ENCODE measurements around the gene VWA3B. TPM values are rescaled to one million over a fixed set of nuclear protein-coding genes. Genes with fewer than 3 reads are reported as not detected.

VWA3B gene
- total RNA-seq, 1 experiment from 2014 or later = not detected

DNA sequence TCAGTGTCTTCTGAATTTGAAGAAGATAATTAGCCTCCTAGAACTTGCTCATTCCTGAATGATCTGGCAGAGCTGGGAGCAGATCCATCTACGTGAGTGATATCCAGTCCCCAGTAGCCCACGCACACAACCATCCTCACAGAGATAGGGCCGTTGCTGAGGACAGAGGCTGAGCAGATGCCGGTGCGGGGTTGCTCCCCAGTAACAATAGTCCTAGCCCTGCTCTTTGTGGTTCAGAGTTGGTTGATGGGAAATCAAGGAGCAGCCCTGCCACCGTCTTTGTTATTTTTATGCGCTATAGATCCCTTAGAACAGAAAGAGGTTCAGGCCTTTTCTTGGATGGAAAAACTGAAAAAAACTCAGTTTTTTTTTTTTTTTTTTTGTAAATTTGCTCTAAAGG, 69.3 kb downstream of the VWA3B start:
- Histone ChIP-seq H3K18ac (ENCODE audit: insufficient read length, low read depth, low read length) (no peak overlapping the region), H3K4me2 (ENCODE audit: insufficient read depth, insufficient read length, low read length) (no peak overlapping the region), H3K14ac (ENCODE audit: insufficient read depth, low read length) (no peak overlapping the region), H2AFZ (ENCODE audit: low read length) (no peak overlapping the region), H3K9me3 (ENCODE audit: control insufficient read depth, low read depth, low read length) (no peaks in the 10 kb centered on the region), H3K56ac (ENCODE audit: insufficient read length, low read depth, low read length) (no peak overlapping the region), H3K4me1 (ENCODE audit: insufficient read depth, low read length) (no peaks in the 10 kb centered on the region), H3K79me2 (ENCODE audit: insufficient read depth, low read length) (no peaks in the 10 kb centered on the region), H4K5ac (ENCODE audit: insufficient read length, low read depth, low read length) (no peak overlapping the region), H3K79me1 (ENCODE audit: insufficient read depth, low read depth, low read length, poor library complexity, severe bottlenecking) (no peaks in the 10 kb centered on the region), H3K27ac (ENCODE audit: insufficient read length, low read depth, low read length) (no peak overlapping the region), H4K91ac (ENCODE audit: insufficient read length, low read depth, low read length) (no peak overlapping the region), H3T11ph (ENCODE audit: low read length) (no peak overlapping the region), H4K8ac (replicated peaks; ENCODE audit: insufficient read length, low read depth, low read length) (no peak overlapping the region), H2BK12ac (ENCODE audit: insufficient read length, low read depth, low read length) (no peak overlapping the region), H3K27me3 (ENCODE audit: insufficient read depth, low read length) (no peaks in the 10 kb centered on the region), H2BK15ac (ENCODE audit: low read depth, low read length) (no peak overlapping the region), H3K4ac (ENCODE audit: low read depth, low read length) (no peak overlapping the region), H2AK5ac (ENCODE audit: insufficient read length, low read length) (no peak overlapping the region), H2BK20ac (ENCODE audit: low read depth, low read length, poor library complexity, severe bottlenecking) (no peak overlapping the region), H3K9ac (ENCODE audit: extremely low read depth, insufficient read length, low read length) (no peak overlapping the region), H2BK5ac (ENCODE audit: insufficient read length, low read length) (no peak overlapping the region), H3K23me2 (ENCODE audit: insufficient read length, low read depth, low read length, poor library complexity, severe bottlenecking) (no peaks in the 10 kb centered on the region), H4K20me1 (ENCODE audit: control insufficient read depth, insufficient read depth, insufficient read length) (no peaks in the 10 kb centered on the region), H3K23ac (ENCODE audit: insufficient read length, low read depth, low read length) (no peak overlapping the region), H2BK120ac (ENCODE audit: low read depth, low read length, poor library complexity, severe bottlenecking) (no peak overlapping the region)
- no peak for DNase-seq
- H3K4me1 Mint-ChIP-seq = peaks cover 15 to 16% of the 10 kb centered on the region in 2 experiments
- no peak overlapping the region for H3K27ac Mint-ChIP-seq
- H3K9me3 Mint-ChIP-seq = no peaks in the 10 kb centered on the region; a peak in 1 of 5 replicates
- no peak overlapping the region for H3K4me3 Mint-ChIP-seq
- no peaks in the 10 kb centered on the region for H3K36me3 Mint-ChIP-seq (ENCODE audit: insufficient read depth in 1 of 3, low read depth in 3 of 3)
- no CpG with 5 or more reads among the region's 7 CpGs for WGBS (ENCODE audit: extremely low coverage, insufficient read length, low lambda C conversion rate)
- peaks cover 4% of the 10 kb centered on the region for H3K27me3 Mint-ChIP-seq (ENCODE audit: low read depth)
- TF ChIP-seq, protein P1, sequence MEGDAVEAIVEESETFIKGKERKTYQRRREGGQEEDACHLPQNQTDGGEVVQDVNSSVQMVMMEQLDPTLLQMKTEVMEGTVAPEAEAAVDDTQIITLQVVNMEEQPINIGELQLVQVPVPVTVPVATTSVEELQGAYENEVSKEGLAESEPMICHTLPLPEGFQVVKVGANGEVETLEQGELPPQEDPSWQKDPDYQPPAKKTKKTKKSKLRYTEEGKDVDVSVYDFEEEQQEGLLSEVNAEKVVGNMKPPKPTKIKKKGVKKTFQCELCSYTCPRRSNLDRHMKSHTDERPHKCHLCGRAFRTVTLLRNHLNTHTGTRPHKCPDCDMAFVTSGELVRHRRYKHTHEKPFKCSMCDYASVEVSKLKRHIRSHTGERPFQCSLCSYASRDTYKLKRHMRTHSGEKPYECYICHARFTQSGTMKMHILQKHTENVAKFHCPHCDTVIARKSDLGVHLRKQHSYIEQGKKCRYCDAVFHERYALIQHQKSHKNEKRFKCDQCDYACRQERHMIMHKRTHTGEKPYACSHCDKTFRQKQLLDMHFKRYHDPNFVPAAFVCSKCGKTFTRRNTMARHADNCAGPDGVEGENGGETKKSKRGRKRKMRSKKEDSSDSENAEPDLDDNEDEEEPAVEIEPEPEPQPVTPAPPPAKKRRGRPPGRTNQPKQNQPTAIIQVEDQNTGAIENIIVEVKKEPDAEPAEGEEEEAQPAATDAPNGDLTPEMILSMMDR (conservative IDR thresholded peaks at IDR 0.05) = no peak
